OCI-LY7 (cell line): ENCODE data around the gene RPL41. TPM values are rescaled to one million over a fixed set of nuclear protein-coding genes. Genes with fewer than 3 reads are reported as not detected.

ENCODE experiments used
- BruUV-seq: library from RNA; stranded (reverse); fragments of 400-500 nt; replicated peaks from 2 replicates; lab custom pipeline; 2021; lab: Mats Ljungman, UMichigan
- CTCF ChIA-PET: fragments of 300-600 bp; sonication (Branson Sonifier 250); formaldehyde crosslinking; loops from one replicate; lab custom pipeline; 2022; ENCODE audit warnings: antibody characterized with exemption; ENCODE audit not compliant: unreplicated experiment; lab: Charles Lee
- POLR2A ChIA-PET: fragments of 300-600 bp; sonication (Branson Sonifier 250); formaldehyde crosslinking; loops from one replicate; lab custom pipeline; 2022; ENCODE audit warnings: antibody characterized with exemption; lab: Charles Lee
- DNase-seq: peaks from one replicate; pipeline ENCODE4 v3.0.0-alpha.2; 2015; ENCODE audit warnings: low spot score
- H2AFZ ChIP-seq: fragments of 200-600 bp; sonication (generic), shearing (Covaris generic); 2 replicates; pipeline ENCODE4 v1.6.1; 2014; ENCODE audit warnings: mild to moderate bottlenecking, antibody characterized with exemption, low read length, moderate library complexity
- H3K27ac ChIP-seq: fragments of 200-600 bp; sonication (generic); 2 replicates; pipeline ENCODE4 v1.5.1; 2014; ENCODE audit warnings: mixed run types, low read depth, mild to moderate bottlenecking, moderate library complexity, low read length, inconsistent platforms; ENCODE audit not compliant: poor library complexity, severe bottlenecking
- H3K36me3 ChIP-seq: fragments of 200-600 bp; sonication (generic); 2 replicates; pipeline ENCODE4 v1.6.1; 2014; ENCODE audit warnings: mild to moderate bottlenecking, antibody characterized with exemption, low read length, moderate library complexity, mixed read lengths; ENCODE audit not compliant: insufficient read depth
- H3K4me1 ChIP-seq: fragments of 200-600 bp; sonication (generic); 2 replicates; pipeline ENCODE4 v1.5.1; 2014; ENCODE audit warnings: mild to moderate bottlenecking, low read length; ENCODE audit not compliant: insufficient read depth, poor library complexity, severe bottlenecking
- H3K4me2 ChIP-seq: fragments of 200-600 bp; sonication (generic); 2 replicates; pipeline ENCODE4 v1.6.1; 2014; ENCODE audit warnings: mild to moderate bottlenecking, low read length
- H3K4me3 ChIP-seq: fragments of 200-600 bp; sonication (generic); 2 replicates; pipeline ENCODE4 v1.5.1; 2014; ENCODE audit warnings: mild to moderate bottlenecking, low read depth, low read length; ENCODE audit not compliant: poor library complexity, severe bottlenecking
- H3K79me2 ChIP-seq: fragments of 200-600 bp; sonication (generic); 2 replicates; pipeline ENCODE4 v1.6.1; 2016; ENCODE audit warnings: low read depth, mild to moderate bottlenecking, low read length, moderate library complexity, mixed read lengths; ENCODE audit not compliant: insufficient read depth
- H3K9me2 ChIP-seq: fragments of 200-600 bp; sonication (generic); 2 replicates; pipeline ENCODE4 v1.6.1; 2016; ENCODE audit warnings: mild to moderate bottlenecking, low read length, mixed read lengths; ENCODE audit not compliant: insufficient read depth
- H3K9me3 ChIP-seq: fragments of 200-600 bp; sonication (generic); 2 replicates; pipeline ENCODE4 v1.6.1; 2014; ENCODE audit warnings: mild to moderate bottlenecking, mixed run types, low read length, mixed read lengths
- H4K20me1 ChIP-seq: fragments of 200-600 bp; sonication (generic); 2 replicates; pipeline ENCODE4 v1.6.1; 2014; ENCODE audit warnings: mild to moderate bottlenecking, antibody characterized with exemption, low read length, moderate library complexity, mixed read lengths; ENCODE audit not compliant: insufficient read depth
- EZH2phosphoT487 ChIP-seq: fragments of 200-600 bp; sonication (generic); IDR thresholded peaks from 2 replicates; pipeline ENCODE4 v1.6.1; 2018; ENCODE audit warnings: low read depth, borderline replicate concordance, mild to moderate bottlenecking, mixed run types, antibody characterized with exemption, low read length, moderate library complexity, mixed read lengths
- intact Hi-C: fragments of 100-400 bp; cut with micrococcal nuclease; formaldehyde crosslinking; loops from one replicate; pipeline ENCODE4 v1.10.0; 2022; ENCODE audit not compliant: unreplicated experiment
- total RNA-seq, 2 experiments: library from RNA; depleted of rRNA in 1 of 2; stranded (reverse); fragments of >200 nt in 1 of 2; shearing (Covaris generic) in 1 of 2; gene quantifications; 2 replicates each; pipeline ENCODE4 v1.2.3, GENCODE V29; 2014 to 2022
- TF ChIP-seq, protein P1 (sequence below): fragments of 200-600 bp; sonication (generic); conservative IDR thresholded peaks from 2 replicates; pipeline ENCODE4 v1.5.1; 2014; ENCODE audit warnings: mild to moderate bottlenecking, antibody characterized with exemption, low read length, moderate library complexity, mixed read lengths

RPL41 gene
- total RNA-seq, 2 experiments from 2014 or later: 4,534 to 4,745 TPM

DNA sequence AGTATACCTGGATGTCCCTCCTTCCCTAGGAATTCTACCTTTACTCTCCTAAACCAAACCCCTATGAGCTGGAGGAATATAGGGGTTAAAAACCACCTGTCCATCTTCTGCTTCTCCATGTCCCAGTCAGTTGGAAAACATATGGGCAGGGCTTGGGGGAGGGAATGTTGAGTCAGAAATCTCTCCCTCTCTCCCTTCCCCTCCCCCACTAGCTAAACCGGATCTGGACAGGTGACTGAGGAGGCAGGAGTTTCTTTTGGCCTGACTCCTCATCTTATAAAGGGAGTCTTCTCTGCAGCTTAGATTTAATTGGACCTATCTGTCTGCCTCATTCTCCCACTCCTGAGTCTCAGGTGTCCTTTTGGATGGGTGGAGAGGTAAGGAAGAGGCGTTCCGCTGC is 30.3 kb upstream of the RPL41 start:
- Histone ChIP-seq H3K4me1 (no peaks in the 10 kb centered on the region), H3K9me2 (no peaks in the 10 kb centered on the region), H2AFZ (no peak overlapping the region), H3K79me2 (no peaks in the 10 kb centered on the region), H4K20me1 (no peaks in the 10 kb centered on the region), H3K27ac (no peak overlapping the region), H3K9me3 (no peaks in the 10 kb centered on the region), H3K4me3 (no peak overlapping the region), H3K36me3 (no peaks in the 10 kb centered on the region), H3K4me2 (no peak overlapping the region)
- BruUV-seq: no TSS peak
- POLR2A ChIA-PET: interaction anchor here (0.6 to 0.7 kb wide), 2 partner anchors 60 to 652 kb away, joined by 3 to 6 read pairs; no protein-coding TSS in a partner anchor
- DNase-seq: no peak
- no peak for TF ChIP-seq EZH2phosphoT487
- TF ChIP-seq, protein P1, sequence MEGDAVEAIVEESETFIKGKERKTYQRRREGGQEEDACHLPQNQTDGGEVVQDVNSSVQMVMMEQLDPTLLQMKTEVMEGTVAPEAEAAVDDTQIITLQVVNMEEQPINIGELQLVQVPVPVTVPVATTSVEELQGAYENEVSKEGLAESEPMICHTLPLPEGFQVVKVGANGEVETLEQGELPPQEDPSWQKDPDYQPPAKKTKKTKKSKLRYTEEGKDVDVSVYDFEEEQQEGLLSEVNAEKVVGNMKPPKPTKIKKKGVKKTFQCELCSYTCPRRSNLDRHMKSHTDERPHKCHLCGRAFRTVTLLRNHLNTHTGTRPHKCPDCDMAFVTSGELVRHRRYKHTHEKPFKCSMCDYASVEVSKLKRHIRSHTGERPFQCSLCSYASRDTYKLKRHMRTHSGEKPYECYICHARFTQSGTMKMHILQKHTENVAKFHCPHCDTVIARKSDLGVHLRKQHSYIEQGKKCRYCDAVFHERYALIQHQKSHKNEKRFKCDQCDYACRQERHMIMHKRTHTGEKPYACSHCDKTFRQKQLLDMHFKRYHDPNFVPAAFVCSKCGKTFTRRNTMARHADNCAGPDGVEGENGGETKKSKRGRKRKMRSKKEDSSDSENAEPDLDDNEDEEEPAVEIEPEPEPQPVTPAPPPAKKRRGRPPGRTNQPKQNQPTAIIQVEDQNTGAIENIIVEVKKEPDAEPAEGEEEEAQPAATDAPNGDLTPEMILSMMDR: no peak
- intact Hi-C loops: no loop called here
- CTCF ChIA-PET: interaction anchor here (0.8 kb wide), 1 partner anchor 39 kb away, joined by 3 read pairs; no protein-coding TSS in a partner anchor

DNA sequence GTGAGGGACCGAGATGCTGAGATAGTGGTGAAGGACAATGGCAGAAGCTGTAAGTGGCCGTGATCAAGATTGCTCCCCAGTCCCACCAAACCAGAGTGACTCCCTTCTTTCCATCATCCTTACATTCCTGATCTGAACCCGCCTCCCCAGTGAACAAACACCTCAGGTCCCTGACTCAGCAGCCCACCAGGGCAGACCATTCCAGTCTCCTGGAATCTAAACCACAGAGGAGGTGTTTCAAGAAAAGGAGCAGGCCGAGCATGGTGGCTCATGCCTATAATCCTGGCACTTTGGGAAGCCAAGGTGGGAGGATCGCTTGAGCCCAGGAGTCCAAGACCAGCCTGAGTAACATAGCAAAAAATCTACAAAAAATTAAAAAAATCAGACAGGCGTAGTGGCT is 29.8 kb upstream of the RPL41 start:
- TF ChIP-seq, protein P1: no peak
- TF ChIP-seq EZH2phosphoT487: no peak
- H4K20me1 ChIP-seq: no peaks in the 10 kb centered on the region
- H3K4me2 ChIP-seq: no peak overlapping the region
- BruUV-seq: no TSS peak
- no peak overlapping the region for H3K27ac ChIP-seq
- H3K9me2 ChIP-seq: no peaks in the 10 kb centered on the region
- no peaks in the 10 kb centered on the region for H3K4me1 ChIP-seq
- DNase-seq: no peak
- H2AFZ ChIP-seq: no peak overlapping the region
- no peaks in the 10 kb centered on the region for H3K79me2 ChIP-seq
- no peaks in the 10 kb centered on the region for H3K36me3 ChIP-seq
- ChIA-PET POLR2A (no interaction called here), CTCF (no interaction called here)
- no peaks in the 10 kb centered on the region for H3K9me3 ChIP-seq
- H3K4me3 ChIP-seq: no peak overlapping the region
- intact Hi-C loops: no loop called here

DNA sequence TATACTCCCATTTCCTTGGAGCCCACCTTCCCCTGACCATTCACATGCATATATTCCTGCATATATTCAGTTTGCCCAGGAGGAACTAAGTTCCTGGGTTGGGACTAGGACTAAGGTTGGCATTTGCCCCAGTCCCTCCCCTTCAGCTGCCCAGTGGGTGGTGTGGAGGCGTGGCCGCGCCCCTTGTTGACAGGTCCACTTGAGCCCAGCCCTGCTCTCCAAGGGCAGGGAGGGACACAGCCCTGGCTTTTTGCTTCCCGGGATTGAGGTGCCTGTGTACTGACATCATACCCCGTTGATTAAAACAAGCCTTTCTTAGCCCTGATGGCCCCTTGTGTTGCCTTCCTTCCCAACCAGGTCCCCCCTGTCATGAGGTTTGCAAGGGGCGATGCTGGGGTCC is 29.2 kb upstream of the RPL41 start:
- CTCF ChIA-PET: no interaction called here
- intact Hi-C loops: no loop called here
- Histone ChIP-seq H4K20me1 (no peaks in the 10 kb centered on the region), H2AFZ (no peak overlapping the region), H3K4me1 (no peaks in the 10 kb centered on the region), H3K4me2 (no peak overlapping the region), H3K27ac (no peak overlapping the region), H3K9me2 (no peaks in the 10 kb centered on the region), H3K79me2 (no peaks in the 10 kb centered on the region), H3K4me3 (no peak overlapping the region), H3K36me3 (no peaks in the 10 kb centered on the region), H3K9me3 (no peaks in the 10 kb centered on the region)
- DNase-seq: no peak
- no TSS peak for BruUV-seq
- POLR2A ChIA-PET: no interaction called here
- no peak for TF ChIP-seq EZH2phosphoT487
- TF ChIP-seq, protein P1: no peak
